A549 (cell line): Measurements from ENCODE around the gene TINAG. TPM values are rescaled to one million over a fixed set of nuclear protein-coding genes. Genes with fewer than 3 reads are reported as not detected.

Source experiments
- ATAC-seq, 2 experiments: fragments of 200-7000 bp in 1 of 2; fragments of >200 bp in 1 of 2; cut with Nextera tagmentation in 1 of 2; cut with Tn5 transposase in 1 of 2; 3 replicates each; pipeline versions ENCODE4 v1.8.0 to v1.9.1; 2018 to 2020; ENCODE audit warnings: mild to moderate bottlenecking in 1 of 2, moderate library complexity in 1 of 2
- CTCF ChIA-PET: fragments of 300-600 bp; sonication (Branson Sonifier 250); formaldehyde crosslinking; extraction: SDS; loops from one replicate; lab custom pipeline; 2021; ENCODE audit warnings: antibody characterized with exemption, inconsistent platforms; lab: Yijun Ruan, JAX
- POLR2A ChIA-PET: fragments of 350-600 bp; formaldehyde crosslinking; extraction: SDS; loops from one replicate; lab custom pipeline; 2021; ENCODE audit warnings: antibody characterized with exemption, inconsistent platforms; lab: Yijun Ruan, JAX
- DNase-seq, 2 experiments: peaks; one replicate each; pipeline versions ENCODE4 v3.0.0 to v3.0.0-alpha.2; 2011 to 2016; ENCODE audit warnings: low read depth in 1 of 2, low spot score in 1 of 2
- FAIRE-seq: peaks from 2 replicates; lab custom pipeline; 2011; peaks lifted over from hg19 to GRCh38; lab: Jason Lieb, UNC
- H3K27ac ChIP-seq, 2 experiments: fragments of >200 bp; sonication (Bioruptor Twin); formaldehyde crosslinking; 3 replicates each; pipeline ENCODE4 v1.5.1; 2016 to 2017
- H3K4me1 ChIP-seq: fragments of >200 bp; sonication (Bioruptor Twin); formaldehyde crosslinking; 3 replicates; pipeline ENCODE4 v1.6.1; 2016
- H3K4me2 ChIP-seq: fragments of >200 bp; sonication (Bioruptor Twin); formaldehyde crosslinking; 3 replicates; pipeline ENCODE4 v1.6.1; 2016
- H3K4me3 ChIP-seq: fragments of >200 bp; sonication (Bioruptor Twin); formaldehyde crosslinking; 3 replicates; pipeline ENCODE4 v1.5.1; 2016
- H3K9me3 ChIP-seq: fragments of >200 bp; sonication (Bioruptor Twin); formaldehyde crosslinking; 3 replicates; pipeline ENCODE4 v1.6.1; 2016
- CBX2 ChIP-seq: fragments of 200-600 bp; sonication (generic); IDR thresholded peaks from 2 replicates; pipeline ENCODE4 v1.6.1; 2016; ENCODE audit warnings: low read depth, mild to moderate bottlenecking, borderline replicate concordance
- CBX8 ChIP-seq: fragments of 200-600 bp; sonication (generic); IDR thresholded peaks from 2 replicates; pipeline ENCODE4 v1.6.1; 2016
- CHD4 ChIP-seq: fragments of 200-600 bp; sonication (generic); IDR thresholded peaks from 2 replicates; pipeline ENCODE4 v1.6.1; 2016; ENCODE audit warnings: antibody characterized with exemption, mild to moderate bottlenecking, borderline replicate concordance
- FOSB ChIP-seq: fragments of 250-450 bp; sonication (Bioruptor Pico); IDR thresholded peaks from 2 replicates; pipeline ENCODE4 v1.5.0; 2020; ENCODE audit warnings: mild to moderate bottlenecking, moderate library complexity
- FOSL2 ChIP-seq, 2 experiments: fragments of 450-650 bp in 1 of 2; fragments of >200 bp in 1 of 2; sonication (Bioruptor Twin) in 1 of 2; formaldehyde crosslinking; IDR thresholded peaks; 2 replicates each; pipeline versions ENCODE4 v1.5.0 to v1.6.1; 2016 to 2020; ENCODE audit warnings: mild to moderate bottlenecking in 1 of 2, moderate library complexity in 1 of 2
- HEYL ChIP-seq: fragments of 250-450 bp; sonication (Bioruptor Pico); IDR thresholded peaks from 2 replicates; pipeline ENCODE4 v1.8.0; 2021; ENCODE audit warnings: mild to moderate bottlenecking, moderate library complexity
- HOXB13 ChIP-seq: fragments of 250-450 bp; sonication (Bioruptor Pico); IDR thresholded peaks from 2 replicates; pipeline ENCODE4 v1.5.0; 2020; ENCODE audit warnings: low read depth, mild to moderate bottlenecking, moderate library complexity
- JUN ChIP-seq, 2 experiments: fragments of >200 bp; sonication (Bioruptor Twin); formaldehyde crosslinking; IDR thresholded peaks; 2 replicates in 1 of 2; 3 replicates in 1 of 2; pipeline ENCODE4 v1.6.1; 2016 to 2017
- MAFK ChIP-seq: fragments of 450-650 bp; IDR thresholded peaks from 2 replicates; pipeline ENCODE4 v1.6.1; 2014; ENCODE audit not compliant: partially characterized antibody
- NR3C1 ChIP-seq: fragments of >200 bp; sonication (Bioruptor Twin); formaldehyde crosslinking; IDR thresholded peaks from 3 replicates; pipeline ENCODE4 v1.6.1; 2017
- RAD21 ChIP-seq, 2 experiments: fragments of >200 bp in 1 of 2; sonication (Bioruptor Twin) in 1 of 2; formaldehyde crosslinking in 1 of 2; IDR thresholded peaks in 1 of 2; conservative IDR thresholded peaks in 1 of 2; 2 replicates in 1 of 2; 3 replicates in 1 of 2; pipeline ENCODE4 v1.6.1; 2012 to 2018; ENCODE audit warnings: inconsistent platforms in 1 of 2
- RFX5 ChIP-seq: fragments of 450-650 bp; IDR thresholded peaks from 2 replicates; pipeline ENCODE4 v1.7.1; 2014; ENCODE audit warnings: antibody characterized with exemption, mild to moderate bottlenecking, moderate library complexity
- RNF2 ChIP-seq: fragments of 200-600 bp; sonication (generic); IDR thresholded peaks from 2 replicates; pipeline ENCODE4 v1.6.1; 2016; ENCODE audit warnings: low read depth, mild to moderate bottlenecking, antibody characterized with exemption, moderate library complexity, borderline replicate concordance
- SMC3 ChIP-seq: fragments of >200 bp; sonication (Bioruptor Twin); formaldehyde crosslinking; IDR thresholded peaks from 3 replicates; pipeline ENCODE4 v1.6.1; 2018; ENCODE audit warnings: inconsistent platforms
- ZFP36 ChIP-seq: fragments of 450-650 bp; IDR thresholded peaks from 2 replicates; pipeline ENCODE4 v1.6.1; 2014; ENCODE audit warnings: borderline replicate concordance; ENCODE audit not compliant: partially characterized antibody
- WGBS: methylation state at CpG from one replicate; pipeline ENCODE4 v1.1.6; 2017; ENCODE audit errors: missing lambda C conversion rate; 5-methylcytosine and 5-hydroxymethylcytosine counted together
- polyA minus RNA-seq: library from RNA; depleted of rRNA, polyadenylated mRNA; stranded (reverse); fragments of >200 nt; gene quantifications from 2 replicates; pipeline ENCODE4 v1.2.3, GENCODE V29; 2011; rRNA and poly(A)+ RNA removed
- polyA plus RNA-seq, 4 experiments: library from polyadenylated mRNA; depleted of rRNA in 3 of 4; stranded (reverse); fragments of >200 nt; fragmentation: RNase III in 1 of 4; extraction: RNeasy Plus Mini Kit Qiagen cat#74134 plus additional on column Dnase treatment in 1 of 4; gene quantifications; 2 replicates in 3 of 4; 3 replicates in 1 of 4; pipeline ENCODE4 v1.2.3, GENCODE V29; 2011 to 2017
- TF ChIP-seq, protein P1 (sequence below): fragments of >200 bp; sonication (Bioruptor Twin); formaldehyde crosslinking; IDR thresholded peaks from 3 replicates; pipeline ENCODE4 v1.6.1; 2016
- TF ChIP-seq, protein P2 (sequence below): fragments of 200-600 bp; sonication (generic); IDR thresholded peaks from 2 replicates; pipeline ENCODE4 v1.6.1; 2016; ENCODE audit warnings: antibody characterized with exemption, mild to moderate bottlenecking, moderate library complexity
- TF ChIP-seq, protein P3 (sequence below): fragments of 250-450 bp; sonication (Bioruptor Pico); IDR thresholded peaks from 2 replicates; pipeline ENCODE4 v1.5.0; 2020; ENCODE audit warnings: low read depth, mild to moderate bottlenecking, moderate library complexity

TINAG gene, protein sequence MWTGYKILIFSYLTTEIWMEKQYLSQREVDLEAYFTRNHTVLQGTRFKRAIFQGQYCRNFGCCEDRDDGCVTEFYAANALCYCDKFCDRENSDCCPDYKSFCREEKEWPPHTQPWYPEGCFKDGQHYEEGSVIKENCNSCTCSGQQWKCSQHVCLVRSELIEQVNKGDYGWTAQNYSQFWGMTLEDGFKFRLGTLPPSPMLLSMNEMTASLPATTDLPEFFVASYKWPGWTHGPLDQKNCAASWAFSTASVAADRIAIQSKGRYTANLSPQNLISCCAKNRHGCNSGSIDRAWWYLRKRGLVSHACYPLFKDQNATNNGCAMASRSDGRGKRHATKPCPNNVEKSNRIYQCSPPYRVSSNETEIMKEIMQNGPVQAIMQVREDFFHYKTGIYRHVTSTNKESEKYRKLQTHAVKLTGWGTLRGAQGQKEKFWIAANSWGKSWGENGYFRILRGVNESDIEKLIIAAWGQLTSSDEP
- 0.20 and 0.48 TPM in 2 replicates for polyA plus RNA-seq (2011; rRNA removed)
- polyA plus RNA-seq (2012; cell fraction: cytosol; rRNA removed), result 0.01 TPM in 1 of 2 replicates, not detected in the other
- polyA plus RNA-seq (2012; cell fraction: nucleus; rRNA removed), result not detected in 2 replicates
- polyA plus RNA-seq (2017; fragmentation: RNase III; extraction: RNeasy Plus Mini Kit Qiagen cat#74134 plus additional on column Dnase treatment), result 0.04 to 0.16 TPM in 2 of 3 replicates, not detected in the other
- 0.24 and 0.41 TPM in 2 replicates for polyA minus RNA-seq

DNA sequence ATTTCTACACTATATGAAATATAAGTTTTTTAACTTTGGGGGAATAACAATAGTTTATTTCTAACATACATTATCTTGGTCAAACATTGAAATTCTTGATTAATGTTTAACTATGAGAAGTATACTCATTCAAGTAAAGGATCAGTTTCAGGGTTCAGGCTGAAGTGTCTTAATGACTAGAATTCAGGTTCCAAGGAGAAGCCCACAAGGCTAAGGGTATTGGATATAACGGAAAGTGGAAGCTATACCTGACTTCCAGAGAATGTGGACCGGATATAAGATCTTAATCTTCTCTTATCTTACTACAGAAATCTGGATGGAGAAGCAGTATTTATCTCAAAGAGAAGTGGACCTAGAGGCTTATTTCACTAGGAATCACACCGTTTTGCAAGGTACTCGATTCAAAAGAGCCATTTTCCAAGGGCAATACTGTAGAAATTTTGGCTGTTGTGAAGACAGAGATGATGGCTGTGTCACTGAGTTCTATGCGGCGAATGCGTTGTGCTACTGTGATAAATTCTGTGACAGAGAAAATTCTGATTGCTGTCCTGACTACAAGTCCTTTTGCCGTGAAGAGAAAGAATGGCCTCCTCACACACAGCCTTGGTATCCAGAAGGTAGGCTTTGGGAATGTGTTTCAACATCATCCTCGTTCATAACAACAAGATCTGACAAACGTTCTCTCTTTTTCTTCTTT, at the start of gene TINAG:
Gene TINAG, plus strand, starts transcription at position 153 of the 697 bp plus-strand sequence. Its CDS starts 110 bp downstream, at position 263.
- Histone ChIP-seq H3K27ac (peak within 1 kb of the TSS; percentile 58 to 60), H3K4me3 (no peak within 1 kb of the TSS), H3K4me1 (peaks cover 17% of the 10 kb centered on the region; the same call in 2 of the 3 replicates), H3K4me2 (peak within 1 kb of the TSS; percentile 70), H3K9me3 (no peaks in the 10 kb centered on the region)
- CTCF ChIA-PET, result no interaction called here
- no peak for TF ChIP-seq CBX2
- TF ChIP-seq CHD4, result no peak
- no peak for TF ChIP-seq NR3C1
- no peak for TF ChIP-seq RFX5
- no peak for TF ChIP-seq HOXB13
- no peak for TF ChIP-seq HEYL (CRISPR knock-in tag)
- TF ChIP-seq FOSB, result no peak
- TF ChIP-seq FOSL2 (IDR thresholded peaks at IDR 0.05), result no peak
- TF ChIP-seq FOSL2 (CRISPR knock-in tag; IDR thresholded peaks at IDR 0.05), result no peak
- TF ChIP-seq, protein P1, sequence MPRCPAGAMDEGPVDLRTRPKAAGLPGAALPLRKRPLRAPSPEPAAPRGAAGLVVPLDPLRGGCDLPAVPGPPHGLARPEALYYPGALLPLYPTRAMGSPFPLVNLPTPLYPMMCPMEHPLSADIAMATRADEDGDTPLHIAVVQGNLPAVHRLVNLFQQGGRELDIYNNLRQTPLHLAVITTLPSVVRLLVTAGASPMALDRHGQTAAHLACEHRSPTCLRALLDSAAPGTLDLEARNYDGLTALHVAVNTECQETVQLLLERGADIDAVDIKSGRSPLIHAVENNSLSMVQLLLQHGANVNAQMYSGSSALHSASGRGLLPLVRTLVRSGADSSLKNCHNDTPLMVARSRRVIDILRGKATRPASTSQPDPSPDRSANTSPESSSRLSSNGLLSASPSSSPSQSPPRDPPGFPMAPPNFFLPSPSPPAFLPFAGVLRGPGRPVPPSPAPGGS, result no peak
- TF ChIP-seq ZFP36, result no peak
- TF ChIP-seq RAD21 (conservative IDR thresholded peaks at IDR 0.05 in 1 of 2, IDR thresholded peaks at IDR 0.05 in 1 of 2), result no peak
- TF ChIP-seq, protein P2, sequence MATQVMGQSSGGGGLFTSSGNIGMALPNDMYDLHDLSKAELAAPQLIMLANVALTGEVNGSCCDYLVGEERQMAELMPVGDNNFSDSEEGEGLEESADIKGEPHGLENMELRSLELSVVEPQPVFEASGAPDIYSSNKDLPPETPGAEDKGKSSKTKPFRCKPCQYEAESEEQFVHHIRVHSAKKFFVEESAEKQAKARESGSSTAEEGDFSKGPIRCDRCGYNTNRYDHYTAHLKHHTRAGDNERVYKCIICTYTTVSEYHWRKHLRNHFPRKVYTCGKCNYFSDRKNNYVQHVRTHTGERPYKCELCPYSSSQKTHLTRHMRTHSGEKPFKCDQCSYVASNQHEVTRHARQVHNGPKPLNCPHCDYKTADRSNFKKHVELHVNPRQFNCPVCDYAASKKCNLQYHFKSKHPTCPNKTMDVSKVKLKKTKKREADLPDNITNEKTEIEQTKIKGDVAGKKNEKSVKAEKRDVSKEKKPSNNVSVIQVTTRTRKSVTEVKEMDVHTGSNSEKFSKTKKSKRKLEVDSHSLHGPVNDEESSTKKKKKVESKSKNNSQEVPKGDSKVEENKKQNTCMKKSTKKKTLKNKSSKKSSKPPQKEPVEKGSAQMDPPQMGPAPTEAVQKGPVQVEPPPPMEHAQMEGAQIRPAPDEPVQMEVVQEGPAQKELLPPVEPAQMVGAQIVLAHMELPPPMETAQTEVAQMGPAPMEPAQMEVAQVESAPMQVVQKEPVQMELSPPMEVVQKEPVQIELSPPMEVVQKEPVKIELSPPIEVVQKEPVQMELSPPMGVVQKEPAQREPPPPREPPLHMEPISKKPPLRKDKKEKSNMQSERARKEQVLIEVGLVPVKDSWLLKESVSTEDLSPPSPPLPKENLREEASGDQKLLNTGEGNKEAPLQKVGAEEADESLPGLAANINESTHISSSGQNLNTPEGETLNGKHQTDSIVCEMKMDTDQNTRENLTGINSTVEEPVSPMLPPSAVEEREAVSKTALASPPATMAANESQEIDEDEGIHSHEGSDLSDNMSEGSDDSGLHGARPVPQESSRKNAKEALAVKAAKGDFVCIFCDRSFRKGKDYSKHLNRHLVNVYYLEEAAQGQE, result no peak
- TF ChIP-seq CBX8, result no peak
- TF ChIP-seq, protein P3, sequence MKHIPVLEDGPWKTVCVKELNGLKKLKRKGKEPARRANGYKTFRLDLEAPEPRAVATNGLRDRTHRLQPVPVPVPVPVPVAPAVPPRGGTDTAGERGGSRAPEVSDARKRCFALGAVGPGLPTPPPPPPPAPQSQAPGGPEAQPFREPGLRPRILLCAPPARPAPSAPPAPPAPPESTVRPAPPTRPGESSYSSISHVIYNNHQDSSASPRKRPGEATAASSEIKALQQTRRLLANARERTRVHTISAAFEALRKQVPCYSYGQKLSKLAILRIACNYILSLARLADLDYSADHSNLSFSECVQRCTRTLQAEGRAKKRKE (CRISPR knock-in tag), result no peak
- no peak for TF ChIP-seq SMC3
- no peak for TF ChIP-seq JUN (IDR thresholded peaks at IDR 0.05)
- no peak for DNase-seq
- ATAC-seq, result no peak
- FAIRE-seq, result no peak
- WGBS, result 69% methylated on average over 10 of the region's 10 CpGs
- POLR2A ChIA-PET, result no interaction called here

DNA sequence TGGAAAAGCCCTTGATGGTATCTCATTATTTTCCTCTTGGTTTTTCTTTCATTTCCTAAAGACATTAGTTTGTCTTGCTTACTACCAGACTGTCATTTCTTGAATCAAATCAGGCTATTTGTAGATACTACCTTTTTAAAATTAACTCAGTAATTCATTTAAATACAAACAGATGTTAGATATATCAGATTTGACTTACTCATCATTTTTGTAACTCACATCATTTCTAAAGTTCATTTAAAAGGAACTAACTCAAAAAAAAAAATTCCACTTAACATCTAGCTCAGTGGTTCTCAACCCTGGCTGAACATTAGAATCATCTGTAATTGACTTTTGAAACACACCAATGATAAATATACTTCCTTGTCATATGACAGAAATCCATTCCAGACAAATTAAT, 48.2 kb upstream of the TINAG start:
- TF ChIP-seq SMC3 (no peak), MAFK (peak; percentile 37), RNF2 (no peak)
- FAIRE-seq (no peak), ATAC-seq (no peak), DNase-seq (no peak)
- Histone ChIP-seq H3K4me1 (no peaks in the 10 kb centered on the region), H3K4me2 (no peak overlapping the region), H3K27ac (no peak overlapping the region), H3K9me3 (no peaks in the 10 kb centered on the region), H3K4me3 (no peak overlapping the region)
- ChIA-PET POLR2A (no interaction called here), CTCF (no interaction called here)
